K562 (cell line): ENCODE measurements around the gene SCAMP3. TPM values are rescaled to one million over a fixed set of nuclear protein-coding genes. Genes with fewer than 3 reads are reported as not detected.
A peak's percentile ranks its signal among the peaks of the same experiment; 100 is the strongest.

ENCODE experiments used
- BDP1 ChIP-seq: IDR thresholded peaks from 3 replicates; pipeline ENCODE4 v1.6.1; 2011; ENCODE audit not compliant: insufficient read length, insufficient read depth
- CC2D1A ChIP-seq: fragments of 450-650 bp; IDR thresholded peaks from 2 replicates; pipeline ENCODE4 v1.6.1; 2017; ENCODE audit warnings: mild to moderate bottlenecking
- CCNT2 ChIP-seq: IDR thresholded peaks from 2 replicates; pipeline ENCODE4 v1.6.1; 2011; ENCODE audit warnings: borderline replicate concordance, low read depth, mild to moderate bottlenecking, moderate library complexity, mixed read lengths, low read length; ENCODE audit not compliant: insufficient read length; ENCODE audit errors: extremely low read depth
- CREB1 ChIP-seq, 2 experiments: sonication (generic) in 1 of 2; formaldehyde crosslinking in 1 of 2; IDR thresholded peaks; 2 replicates each; pipeline versions ENCODE4 v1.6.1 to v1.8.0; 2012 to 2022; ENCODE audit warnings: inconsistent platforms in 1 of 2, mild to moderate bottlenecking in 1 of 2, missing genetic modification reagents in 1 of 2, moderate library complexity in 1 of 2
- E2F1 ChIP-seq: sonication (generic); formaldehyde crosslinking; IDR thresholded peaks from 2 replicates; pipeline ENCODE4 v1.8.1; 2023; ENCODE audit warnings: mild to moderate bottlenecking, missing genetic modification reagents, moderate library complexity
- E2F4 ChIP-seq: sonication (generic); formaldehyde crosslinking; IDR thresholded peaks from 2 replicates; pipeline ENCODE4 v1.8.0; 2022; ENCODE audit warnings: mild to moderate bottlenecking, low read depth, missing genetic modification reagents
- ESRRA ChIP-seq: fragments of 450-650 bp; IDR thresholded peaks from 2 replicates; pipeline ENCODE4 v1.6.1; 2014; ENCODE audit warnings: low read depth, mild to moderate bottlenecking, moderate library complexity, borderline replicate concordance
- ETS2 ChIP-seq: IDR thresholded peaks from 2 replicates; pipeline ENCODE4 v1.6.1; 2016; ENCODE audit warnings: borderline replicate concordance, missing genetic modification characterization, mild to moderate bottlenecking, moderate library complexity, missing compliant biosample characterization; ENCODE audit not compliant: poor library complexity, severe bottlenecking
- EZH2 ChIP-seq: IDR thresholded peaks from 2 replicates; pipeline ENCODE4 v1.6.1; 2012; ENCODE audit warnings: low read depth, mild to moderate bottlenecking, inconsistent platforms, low read length, borderline replicate concordance
- FOXM1 ChIP-seq, 2 experiments: fragments of 450-650 bp in 1 of 2; sonication (generic) in 1 of 2; formaldehyde crosslinking in 1 of 2; IDR thresholded peaks; 2 replicates each; pipeline versions ENCODE4 v1.6.1 to v1.9.0; 2017 to 2022; ENCODE audit warnings: low read depth in 2 of 2, mild to moderate bottlenecking in 2 of 2, missing genetic modification reagents in 1 of 2, moderate library complexity in 1 of 2
- GABPB1 ChIP-seq: sonication (generic); formaldehyde crosslinking; IDR thresholded peaks from 2 replicates; pipeline ENCODE4 v1.8.0; 2022; ENCODE audit warnings: mild to moderate bottlenecking, missing genetic modification reagents
- NCOA4 ChIP-seq: fragments of 450-650 bp; IDR thresholded peaks from 2 replicates; pipeline ENCODE4 v1.6.1; 2018; ENCODE audit warnings: mild to moderate bottlenecking; ENCODE audit not compliant: partially characterized antibody
- NUFIP1 ChIP-seq: fragments of 450-650 bp; IDR thresholded peaks from 2 replicates; pipeline ENCODE4 v1.6.1; 2018; ENCODE audit not compliant: partially characterized antibody
- PRPF4 ChIP-seq: fragments of 200-400 bp; formaldehyde crosslinking; IDR thresholded peaks from one replicate; pipeline ENCODE4 v1.6.1; 2017; ENCODE audit warnings: low read length, low read depth, mild to moderate bottlenecking; ENCODE audit not compliant: insufficient read depth, poor library complexity, severe bottlenecking
- TSC22D4 ChIP-seq: fragments of 450-650 bp; IDR thresholded peaks from 2 replicates; pipeline ENCODE4 v1.6.1; 2016; ENCODE audit warnings: missing genetic modification characterization, missing biosample characterization, control low read depth
- ZC3H8 ChIP-seq: fragments of 450-650 bp; IDR thresholded peaks from 2 replicates; pipeline ENCODE4 v1.6.1; 2017
- ZFX ChIP-seq: sonication (generic); formaldehyde crosslinking; IDR thresholded peaks from 2 replicates; pipeline ENCODE4 v1.8.0; 2022; ENCODE audit warnings: mild to moderate bottlenecking, missing genetic modification reagents, moderate library complexity
- ZKSCAN1 ChIP-seq: fragments of 150-350 bp; IDR thresholded peaks from 2 replicates; pipeline ENCODE4 v1.6.1; 2016; ENCODE audit warnings: low read depth, low read length
- ZNF589 ChIP-seq: fragments of 200-800 bp; sonication (Bioruptor generic); IDR thresholded peaks from 2 replicates; pipeline ENCODE4 v1.6.1; 2016; ENCODE audit warnings: low read depth, missing genetic modification characterization, missing compliant biosample characterization
- polyA plus RNA-seq, 8 experiments: library from polyadenylated mRNA; depleted of rRNA in 4 of 8; stranded (reverse) in 5 of 8; unstranded in 3 of 8; fragments of >200 nt; fragmentation: Nextera tagmentation in 2 of 8; fragmentation: Illumina TruSeq in 1 of 8; extraction: Ambion mirVana in 2 of 8; extraction: Trizol in 1 of 8; gene quantifications; 2 replicates each; pipeline versions ENCODE4 v1.2.1 to v1.2.3, GENCODE V29; 2011 to 2014; ENCODE audit warnings: inconsistent platforms in 1 of 8, missing spikeins in 1 of 8
- total RNA-seq, 7 experiments: library from RNA; depleted of rRNA in 6 of 7; stranded (reverse); fragments of >200 nt in 6 of 7; fragmentation: Illumina TruSeq in 2 of 7; extraction: Trizol in 2 of 7; gene quantifications; 2 replicates each; pipeline versions ENCODE4 v1.2.1 to v1.2.3, GENCODE V29; 2011 to 2021; ENCODE audit warnings: low replicate concordance in 1 of 7

The SCAMP3 gene
- total and polyA plus RNA-seq, 9 of the 15 experiments (the other 6 are each of a cell fraction or from before 2014, with no cell fraction given), result 14.2 to 131 (median 86.1) TPM

- TF ChIP-seq CREB1 (IDR thresholded peaks at IDR 0.05), result peak; percentile 92
- peak; percentile 90 for TF ChIP-seq CREB1 (CRISPR knock-in tag; IDR thresholded peaks at IDR 0.05)
- peak; percentile 99 for TF ChIP-seq ZFX (CRISPR knock-in tag)
- TF ChIP-seq NCOA4, result no peak
- TF ChIP-seq ZC3H8, result no peak
- no peak for TF ChIP-seq TSC22D4 (tag)
- TF ChIP-seq CCNT2, result peak; percentile 90
- TF ChIP-seq CC2D1A, result no peak
- no peak for TF ChIP-seq E2F1 (CRISPR knock-in tag)
- peak; percentile 95 for TF ChIP-seq GABPB1
- no peak for TF ChIP-seq EZH2
- peak; percentile 17; the same call in 1 of the 2 replicates for TF ChIP-seq ZKSCAN1
- no peak for TF ChIP-seq FOXM1 (IDR thresholded peaks at IDR 0.05; ENCODE audit: low read depth)
- peak; percentile 80; the same call in 1 of the 2 replicates for TF ChIP-seq FOXM1 (CRISPR knock-in tag; IDR thresholded peaks at IDR 0.05; ENCODE audit: low read depth)
- no peak; the same call in 1 of the 2 replicates for TF ChIP-seq ESRRA
- TF ChIP-seq ZNF589 (CRISPR knock-in tag), result peak; percentile 36; the same call in 1 of the 2 replicates
- TF ChIP-seq BDP1, result no peak
- no peak for TF ChIP-seq ETS2 (tag)
- no peak for TF ChIP-seq E2F4 (CRISPR knock-in tag)
- no peak for TF ChIP-seq NUFIP1
- TF ChIP-seq PRPF4, result peak; percentile 48
These were observed 53.4 kb downstream of the SCAMP3 start, which contains the start of gene MTX1 (continued) for GRCh38 chr1:155208541-155209311.
